ENCODE data around the gene CNBP.

Gene CNBP

DNA sequence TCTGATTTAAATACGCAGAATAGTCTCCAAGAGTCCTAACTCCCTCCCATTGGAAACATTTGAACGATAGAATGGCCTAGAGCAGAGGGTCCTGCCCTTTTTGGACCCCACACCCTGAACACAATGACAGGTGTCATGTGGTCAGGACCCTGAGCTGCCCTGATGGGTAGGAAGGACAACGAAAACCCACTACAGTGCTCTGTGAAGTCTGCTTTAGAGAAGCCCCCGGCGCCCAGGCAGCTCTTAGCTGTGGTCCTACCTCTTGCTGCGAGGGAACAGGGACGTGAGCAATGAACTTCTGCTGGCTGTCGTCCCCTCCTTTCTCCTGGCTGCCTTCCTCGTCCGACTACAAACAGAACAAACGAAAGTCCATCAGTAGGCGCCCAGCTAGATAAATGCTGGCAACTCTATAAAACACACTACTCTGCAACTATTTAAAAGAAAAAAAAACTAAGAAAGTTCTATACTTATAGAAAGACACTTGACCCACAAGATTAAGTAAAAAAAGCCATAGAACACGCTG, 53.3 kb downstream of the CNBP start:
- DNase-seq, result no peak

DNA sequence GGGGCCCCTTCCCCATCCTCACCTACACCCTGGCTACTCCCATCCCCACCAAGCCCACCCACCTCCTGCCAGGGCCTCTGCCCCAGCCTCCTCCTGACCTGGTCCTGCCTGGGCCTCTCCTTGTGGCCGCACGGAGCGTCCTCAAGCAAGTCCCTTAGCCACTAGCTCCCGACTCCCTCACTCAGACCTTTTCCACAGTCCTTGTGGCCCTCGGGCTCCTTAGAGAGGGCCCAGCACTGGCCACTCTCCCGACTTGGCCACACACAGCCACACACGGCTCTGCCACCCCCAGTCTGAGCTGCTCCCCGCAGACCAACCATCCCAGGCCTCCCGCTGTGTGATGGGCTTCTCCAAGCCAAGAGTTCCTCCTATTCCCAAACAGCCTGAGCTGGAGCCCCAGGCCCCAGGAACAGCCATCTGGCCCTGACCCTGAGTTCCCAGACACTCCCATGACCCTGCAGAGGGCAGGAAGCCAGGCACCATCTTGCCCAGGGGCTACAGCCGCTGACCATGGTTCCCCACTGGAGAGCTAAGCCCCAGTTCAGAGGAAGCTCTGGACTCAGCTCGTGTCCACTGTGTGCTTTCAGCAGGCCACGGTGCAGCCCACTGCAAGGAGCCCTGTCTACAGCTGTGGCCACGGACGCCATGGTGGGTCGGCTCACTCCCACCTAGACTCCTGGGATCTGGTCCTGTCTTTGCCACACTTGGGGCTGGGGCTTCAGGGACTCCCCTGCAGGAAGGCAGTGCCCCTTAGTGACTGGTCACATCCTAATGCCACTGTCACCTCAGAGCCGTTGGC, 55.1 kb downstream of the CNBP start:
- no peak for DNase-seq

DNA sequence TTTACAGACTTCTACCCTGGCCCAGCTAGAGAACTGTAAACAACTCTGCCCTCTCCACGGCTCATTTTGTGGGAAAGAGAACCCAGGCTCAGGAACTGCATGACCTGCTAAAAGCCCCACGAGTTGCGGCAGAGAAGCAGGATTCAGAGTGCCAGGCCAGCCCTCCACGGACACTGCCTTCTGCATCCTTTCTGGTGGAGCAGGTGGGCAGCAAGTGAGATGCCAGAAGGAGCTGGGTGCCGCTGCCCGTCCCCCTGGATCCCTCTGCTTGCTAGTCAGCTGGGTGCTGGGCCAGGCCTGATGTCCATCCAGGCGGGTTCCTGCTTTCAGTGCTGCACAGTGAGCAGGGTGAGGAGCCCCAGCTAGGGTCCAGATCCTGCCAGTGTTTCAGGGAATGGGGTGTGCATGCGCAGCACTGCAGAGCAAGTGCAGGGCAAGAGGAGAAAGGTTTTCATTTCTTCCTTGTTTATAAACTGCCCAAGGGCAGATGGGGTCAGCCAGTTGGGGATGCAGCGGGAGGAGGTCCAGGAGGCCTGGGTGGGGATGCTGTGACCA, 56.9 kb downstream of the CNBP start:
- DNase-seq, result no peak

DNA sequence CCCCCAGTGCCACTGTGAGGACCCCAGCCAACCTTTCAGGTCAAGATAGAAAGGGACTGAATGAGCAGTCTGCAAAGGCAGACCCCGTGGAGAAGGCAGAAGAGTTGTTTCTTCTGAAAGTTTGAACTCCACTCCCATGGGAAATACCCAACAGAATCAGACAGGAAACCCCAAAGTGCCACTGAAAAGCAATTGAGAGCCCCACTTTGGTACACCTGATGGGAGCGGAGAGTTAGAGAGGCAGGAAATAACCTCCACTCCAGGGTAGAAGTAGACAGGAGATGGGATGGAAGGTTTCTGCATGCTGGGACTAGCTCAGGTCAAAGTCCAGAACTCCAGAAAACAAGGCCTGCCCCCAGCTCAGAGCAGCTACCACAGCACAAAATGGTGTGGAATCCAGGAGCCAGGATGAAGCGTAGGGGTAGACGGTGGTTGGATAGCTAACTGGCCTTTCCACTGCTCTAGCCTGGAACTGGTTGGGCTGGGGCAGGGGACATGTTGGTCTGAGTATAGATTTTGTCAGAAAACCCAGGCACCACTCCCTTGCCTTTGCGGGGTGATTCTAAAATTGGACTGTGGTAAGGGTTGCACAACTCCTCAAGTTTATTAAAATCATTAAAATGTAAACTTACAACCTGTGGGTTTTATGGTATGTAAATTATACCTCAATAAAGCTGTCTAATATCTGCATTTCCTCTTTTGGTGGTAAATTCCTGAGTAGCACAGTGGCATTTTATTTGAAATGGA, 60.2 kb downstream of the CNBP start:
- DNase-seq, result no peak

DNA sequence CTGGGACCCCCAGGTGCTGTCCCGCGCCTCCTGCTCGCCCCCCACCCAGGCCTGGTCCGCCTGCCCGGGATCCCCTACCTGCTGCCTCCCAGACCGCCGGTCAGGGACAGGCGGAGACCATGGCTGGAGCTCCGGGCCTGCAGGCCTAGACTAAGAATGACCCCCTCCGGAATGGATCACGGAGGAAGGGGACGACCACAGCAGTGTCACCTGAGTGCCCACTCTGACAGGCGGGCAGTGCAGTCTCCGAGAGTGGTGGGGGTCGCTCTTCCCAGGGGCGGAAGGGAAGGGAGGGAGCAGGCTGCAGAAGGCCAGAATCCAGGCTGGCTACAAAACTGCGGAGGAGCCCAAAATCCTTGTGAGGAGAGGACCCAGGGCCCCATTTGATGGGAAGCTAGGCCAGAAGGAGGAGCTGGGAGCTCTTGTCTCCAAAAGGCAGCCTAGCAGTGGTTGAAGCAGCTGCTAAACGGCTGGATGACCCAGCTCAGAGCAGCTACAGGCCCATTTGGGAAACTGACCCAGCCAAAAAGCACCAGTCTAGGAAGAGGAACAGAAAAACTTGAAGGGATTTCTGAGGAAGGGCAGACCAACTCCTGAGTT, 61.2 kb downstream of the CNBP start:
- DNase-seq, result no peak

DNA sequence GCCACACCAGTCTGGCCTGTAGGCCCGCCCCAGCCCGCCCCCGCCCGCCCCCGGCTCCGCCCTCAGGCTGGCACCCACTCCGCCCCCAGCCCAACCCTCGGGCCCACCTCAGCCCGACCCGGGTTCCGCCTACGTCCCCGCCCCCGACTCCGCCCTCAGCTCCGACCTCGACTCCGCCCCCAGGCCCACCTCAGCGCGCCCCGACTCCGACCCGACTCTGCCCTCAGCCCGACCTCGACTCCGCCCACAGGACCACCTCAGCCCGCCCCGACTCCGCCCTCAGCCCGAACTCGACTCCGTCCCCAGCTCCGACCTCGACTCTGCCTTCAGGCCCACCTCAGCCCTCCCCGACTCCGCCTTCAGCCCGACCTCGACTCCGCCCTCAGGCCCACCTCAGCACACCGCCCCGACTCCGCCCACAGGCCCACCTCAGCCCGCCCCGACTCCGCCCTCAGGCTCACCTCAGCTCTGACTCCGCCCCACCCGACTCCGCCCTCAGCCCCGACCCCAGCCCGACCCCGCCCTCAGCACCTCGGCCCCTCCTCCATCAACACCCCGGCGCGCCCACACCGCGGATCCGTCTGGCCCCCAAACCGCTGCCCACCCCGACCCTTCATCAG, 61.8 kb downstream of the CNBP start, which contains the start of gene RAB43:
TSS of gene RAB43 (minus strand) at position 13 of the 620 bp plus-strand sequence. CDS start 315 bp downstream, outside the sequence.
- DNase-seq, result peak; percentile 75

DNA sequence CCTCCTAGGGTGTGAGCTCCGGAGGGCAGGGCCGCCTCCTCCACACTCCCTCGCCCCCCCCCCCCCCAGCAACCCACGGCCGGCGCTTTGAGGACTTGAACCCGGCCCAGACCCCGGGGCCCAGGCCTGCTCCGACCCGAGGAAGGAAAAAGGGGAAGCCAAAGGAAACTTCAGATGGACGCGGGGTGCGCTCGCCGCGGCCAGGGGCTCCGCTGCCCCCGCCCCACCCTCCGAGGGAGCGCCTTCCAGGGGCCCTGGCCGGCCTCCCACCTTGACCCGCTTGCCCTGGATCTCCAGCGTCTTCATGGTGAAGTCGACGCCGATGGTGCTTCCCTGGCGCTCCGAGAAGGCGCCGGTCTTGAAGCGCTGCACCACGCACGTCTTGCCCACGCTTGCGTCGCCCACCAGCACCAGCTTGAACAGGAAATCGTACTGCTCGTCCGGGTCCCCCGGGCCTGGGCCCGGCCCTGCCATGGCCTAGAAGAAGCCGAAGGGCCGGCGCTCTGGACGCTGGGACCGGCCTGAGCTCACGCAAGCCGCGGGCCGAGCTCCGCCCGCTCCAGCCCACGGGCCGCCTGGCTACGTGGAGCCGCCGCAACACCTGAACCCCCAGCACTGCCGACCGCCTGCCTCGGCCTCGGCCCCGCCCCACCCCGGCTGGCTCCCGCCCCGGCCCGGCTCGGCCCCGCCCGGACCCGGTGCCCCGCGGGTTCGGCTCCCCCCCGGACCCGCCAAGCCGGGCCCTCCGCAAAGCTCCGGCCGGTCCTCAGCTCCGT, 62.5 kb downstream of the CNBP start:
- peak; percentile 66 for DNase-seq

- DNase-seq, result peak; percentile 81
Observed at GRCh38 chr3:129120254-129121004, 63.3 kb downstream of the CNBP start.

DNA sequence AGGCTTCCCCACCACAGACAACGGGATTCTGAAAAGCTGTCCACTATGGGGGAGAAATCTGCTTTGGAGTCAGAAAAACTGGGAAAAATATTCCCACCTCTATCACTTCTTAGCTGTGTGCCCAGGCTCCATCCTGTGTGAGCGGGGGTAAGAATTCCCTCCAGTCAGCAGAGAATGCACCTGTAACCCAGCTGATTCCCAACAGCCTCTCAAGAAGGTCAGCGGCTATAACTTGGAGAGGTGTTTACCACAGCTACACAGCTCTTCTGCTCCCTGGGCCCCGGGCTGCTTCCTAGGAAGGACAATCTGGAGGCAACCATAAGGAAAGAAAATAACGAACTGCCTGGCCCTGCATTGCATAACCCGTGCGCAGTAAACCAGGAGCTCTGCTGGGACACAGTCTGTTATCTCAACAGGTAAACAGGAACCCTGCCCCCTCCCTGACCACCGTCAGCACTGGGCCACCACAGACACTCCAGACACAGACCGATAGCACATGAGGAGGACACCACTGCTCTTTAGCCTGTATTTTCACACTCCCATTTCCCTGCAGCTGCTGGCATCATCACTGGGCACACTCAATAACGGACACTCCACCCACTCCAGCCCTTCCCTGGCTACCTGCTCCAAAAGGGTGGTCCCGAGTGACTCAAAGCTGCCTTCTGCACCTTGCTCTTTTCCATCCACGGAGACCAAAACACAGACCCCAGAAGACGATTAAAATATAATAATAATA, 64.2 kb downstream of the CNBP start:
- DNase-seq, result no peak

GRCh38 chr3:129118745-129119144, 65.0 kb downstream of the CNBP start:
- DNase-seq, result no peak
